GM23338 (cell line): ENCODE data around the gene UVSSA.

ENCODE experiments used
- CREB1 ChIP-seq: fragments of 250-450 bp; sonication (Bioruptor Pico); IDR thresholded peaks from 2 replicates; pipeline ENCODE4 v1.5.0; 2020; ENCODE audit warnings: low read depth, mild to moderate bottlenecking, moderate library complexity
- EZH2 ChIP-seq: fragments of 200-600 bp; sonication (generic); IDR thresholded peaks from one replicate; pipeline ENCODE4 v1.8.0; 2017; ENCODE audit warnings: antibody characterized with exemption, mild to moderate bottlenecking, low read depth; ENCODE audit not compliant: unreplicated experiment
- EZH2phosphoT487 ChIP-seq: fragments of 200-600 bp; sonication (generic); IDR thresholded peaks from one replicate; pipeline ENCODE4 v1.8.1; 2018; ENCODE audit warnings: antibody characterized with exemption; ENCODE audit not compliant: unreplicated experiment
- JUNB ChIP-seq: IDR thresholded peaks from one replicate; pipeline ENCODE4 v1.6.1; 2016; ENCODE audit warnings: antibody characterized with exemption; ENCODE audit not compliant: unreplicated experiment
- NANOG ChIP-seq: IDR thresholded peaks from 2 replicates; pipeline ENCODE4 v1.6.1; 2016; ENCODE audit warnings: antibody characterized with exemption, borderline replicate concordance
- POLR2AphosphoS5 ChIP-seq: IDR thresholded peaks from 2 replicates; pipeline ENCODE4 v1.6.1; 2016; ENCODE audit warnings: antibody characterized with exemption, low read depth
- STAT1 ChIP-seq: IDR thresholded peaks from one replicate; pipeline ENCODE4 v1.6.1; 2016; ENCODE audit warnings: antibody characterized with exemption; ENCODE audit not compliant: unreplicated experiment
- ZNF331 ChIP-seq: fragments of 250-450 bp; sonication (Bioruptor Pico); IDR thresholded peaks from 2 replicates; pipeline ENCODE4 v1.5.0; 2020; ENCODE audit warnings: low read depth, mild to moderate bottlenecking, moderate library complexity
- TF ChIP-seq, protein P1 (sequence below), 2 experiments: fragments of 200-600 bp in 1 of 2; sonication (generic) in 1 of 2; conservative IDR thresholded peaks; 2 replicates each; pipeline versions ENCODE4 v1.5.1 to v1.6.1; 2016 to 2017; ENCODE audit warnings: antibody characterized with exemption in 2 of 2, low read depth in 2 of 2, mild to moderate bottlenecking in 2 of 2, moderate library complexity in 1 of 2
- TF ChIP-seq, protein P2 (sequence below): IDR thresholded peaks from one replicate; pipeline ENCODE4 v1.6.1; 2018; ENCODE audit warnings: antibody characterized with exemption; ENCODE audit not compliant: unreplicated experiment

DNA sequence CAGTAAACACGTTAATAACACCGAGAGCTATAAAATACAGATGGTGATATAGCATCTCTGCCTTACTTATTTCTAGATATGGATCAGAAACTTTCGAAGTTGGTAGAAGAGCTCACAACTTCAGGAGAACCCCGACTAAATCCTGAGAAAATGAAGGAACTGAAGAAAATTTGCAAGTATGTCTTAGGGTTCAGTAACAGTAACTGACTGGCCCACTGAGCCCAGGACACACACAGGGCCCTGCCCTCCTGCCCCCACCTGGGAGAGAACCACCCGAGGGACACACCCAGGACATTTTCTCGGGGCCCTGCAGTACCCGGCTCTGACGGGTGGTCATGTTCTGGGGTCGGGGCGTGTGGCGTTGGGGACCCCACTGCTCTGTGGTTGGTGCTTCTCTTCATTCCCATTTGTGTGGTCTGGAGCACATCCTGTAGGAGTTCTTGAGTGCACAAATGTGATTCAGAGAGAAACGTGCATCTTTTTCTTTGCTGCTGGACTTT, 1.1 kb downstream of the UVSSA start:
- TF ChIP-seq EZH2 (no peak), POLR2AphosphoS5 (no peak), NANOG (no peak), CREB1 (CRISPR knock-in tag) (no peak), JUNB (no peak), STAT1 (no peak), ZNF331 (CRISPR knock-in tag) (no peak), EZH2phosphoT487 (no peak)
- TF ChIP-seq, protein P1, sequence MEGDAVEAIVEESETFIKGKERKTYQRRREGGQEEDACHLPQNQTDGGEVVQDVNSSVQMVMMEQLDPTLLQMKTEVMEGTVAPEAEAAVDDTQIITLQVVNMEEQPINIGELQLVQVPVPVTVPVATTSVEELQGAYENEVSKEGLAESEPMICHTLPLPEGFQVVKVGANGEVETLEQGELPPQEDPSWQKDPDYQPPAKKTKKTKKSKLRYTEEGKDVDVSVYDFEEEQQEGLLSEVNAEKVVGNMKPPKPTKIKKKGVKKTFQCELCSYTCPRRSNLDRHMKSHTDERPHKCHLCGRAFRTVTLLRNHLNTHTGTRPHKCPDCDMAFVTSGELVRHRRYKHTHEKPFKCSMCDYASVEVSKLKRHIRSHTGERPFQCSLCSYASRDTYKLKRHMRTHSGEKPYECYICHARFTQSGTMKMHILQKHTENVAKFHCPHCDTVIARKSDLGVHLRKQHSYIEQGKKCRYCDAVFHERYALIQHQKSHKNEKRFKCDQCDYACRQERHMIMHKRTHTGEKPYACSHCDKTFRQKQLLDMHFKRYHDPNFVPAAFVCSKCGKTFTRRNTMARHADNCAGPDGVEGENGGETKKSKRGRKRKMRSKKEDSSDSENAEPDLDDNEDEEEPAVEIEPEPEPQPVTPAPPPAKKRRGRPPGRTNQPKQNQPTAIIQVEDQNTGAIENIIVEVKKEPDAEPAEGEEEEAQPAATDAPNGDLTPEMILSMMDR (conservative IDR thresholded peaks at IDR 0.05; ENCODE audit: low read depth in 2 of 2), result no peak
- TF ChIP-seq, protein P2, sequence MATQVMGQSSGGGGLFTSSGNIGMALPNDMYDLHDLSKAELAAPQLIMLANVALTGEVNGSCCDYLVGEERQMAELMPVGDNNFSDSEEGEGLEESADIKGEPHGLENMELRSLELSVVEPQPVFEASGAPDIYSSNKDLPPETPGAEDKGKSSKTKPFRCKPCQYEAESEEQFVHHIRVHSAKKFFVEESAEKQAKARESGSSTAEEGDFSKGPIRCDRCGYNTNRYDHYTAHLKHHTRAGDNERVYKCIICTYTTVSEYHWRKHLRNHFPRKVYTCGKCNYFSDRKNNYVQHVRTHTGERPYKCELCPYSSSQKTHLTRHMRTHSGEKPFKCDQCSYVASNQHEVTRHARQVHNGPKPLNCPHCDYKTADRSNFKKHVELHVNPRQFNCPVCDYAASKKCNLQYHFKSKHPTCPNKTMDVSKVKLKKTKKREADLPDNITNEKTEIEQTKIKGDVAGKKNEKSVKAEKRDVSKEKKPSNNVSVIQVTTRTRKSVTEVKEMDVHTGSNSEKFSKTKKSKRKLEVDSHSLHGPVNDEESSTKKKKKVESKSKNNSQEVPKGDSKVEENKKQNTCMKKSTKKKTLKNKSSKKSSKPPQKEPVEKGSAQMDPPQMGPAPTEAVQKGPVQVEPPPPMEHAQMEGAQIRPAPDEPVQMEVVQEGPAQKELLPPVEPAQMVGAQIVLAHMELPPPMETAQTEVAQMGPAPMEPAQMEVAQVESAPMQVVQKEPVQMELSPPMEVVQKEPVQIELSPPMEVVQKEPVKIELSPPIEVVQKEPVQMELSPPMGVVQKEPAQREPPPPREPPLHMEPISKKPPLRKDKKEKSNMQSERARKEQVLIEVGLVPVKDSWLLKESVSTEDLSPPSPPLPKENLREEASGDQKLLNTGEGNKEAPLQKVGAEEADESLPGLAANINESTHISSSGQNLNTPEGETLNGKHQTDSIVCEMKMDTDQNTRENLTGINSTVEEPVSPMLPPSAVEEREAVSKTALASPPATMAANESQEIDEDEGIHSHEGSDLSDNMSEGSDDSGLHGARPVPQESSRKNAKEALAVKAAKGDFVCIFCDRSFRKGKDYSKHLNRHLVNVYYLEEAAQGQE, result no peak
